Astrocyte of the cerebellum (primary cell): ENCODE data around the gene SLC16A11.

Source experiments
- DNase-seq: peaks from one replicate; pipeline ENCODE4 v3.0.0-alpha.2; 2011; ENCODE audit warnings: low read depth
- H3K4me3 ChIP-seq: 2 replicates; pipeline ENCODE4 v1.5.1; 2011; ENCODE audit warnings: mild to moderate bottlenecking, low read depth, low read length, moderate library complexity
- CTCF ChIP-seq: IDR thresholded peaks from 2 replicates; pipeline ENCODE4 v1.5.1; 2012; ENCODE audit warnings: low read length, low read depth, moderate library complexity, mild to moderate bottlenecking; ENCODE audit errors: missing control alignments
- in situ Hi-C: cut with HindIII; loops from 2 replicates; pipeline ENCODE4 v1.10.0; 2017; ENCODE audit warnings: low sequenced_read_pairs

The SLC16A11 gene

GRCh38 chr17:7016886-7017826 is 26.7 kb downstream of the SLC16A11 start:
- TF ChIP-seq CTCF: no peak
- in situ Hi-C loops: no loop called here

DNA sequence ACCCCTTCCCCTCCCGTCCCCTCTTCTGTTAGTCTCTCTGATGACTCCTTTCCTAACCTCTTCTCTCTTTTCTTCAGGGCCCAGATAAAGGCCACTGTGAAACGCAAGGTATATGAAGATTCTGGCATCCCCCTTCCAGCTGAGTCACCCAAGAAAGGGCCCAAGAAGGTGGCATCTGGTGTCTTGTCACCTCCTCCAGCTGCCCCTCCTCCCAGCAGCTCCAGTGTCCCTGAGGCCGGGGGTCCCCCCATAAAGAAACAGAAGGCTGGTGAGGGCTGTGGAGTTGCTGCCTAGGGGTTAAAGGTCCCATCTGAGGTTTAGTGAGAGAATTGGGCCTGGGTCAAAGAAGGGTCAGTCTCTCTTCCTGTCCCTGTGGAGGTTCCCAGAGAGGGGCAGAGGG is 27.5 kb downstream of the SLC16A11 start:
- no peak overlapping the region for H3K4me3 ChIP-seq
- DNase-seq: no peak
- TF ChIP-seq CTCF: no peak
- in situ Hi-C loops: no loop called here

More at GRCh38 chr17:7016886-7017826, 26.7 kb downstream of the SLC16A11 start:
- H3K4me3 ChIP-seq: no peak overlapping the region
- DNase-seq: no peak

GRCh38 chr17:7014995-7015958 is 28.6 kb downstream of the SLC16A11 start:
- H3K4me3 ChIP-seq: peak overlapping the region; percentile 97
- peak; percentile 76 for DNase-seq
- no peak for TF ChIP-seq CTCF
- in situ Hi-C loops: no loop called here

GRCh38 chr17:7014261-7014994 is 29.5 kb downstream of the SLC16A11 start:
- peak; percentile 88 for DNase-seq
- H3K4me3 ChIP-seq: peak overlapping the region; percentile 97
- in situ Hi-C loops: no loop called here
- TF ChIP-seq CTCF: peak; percentile 47

DNA sequence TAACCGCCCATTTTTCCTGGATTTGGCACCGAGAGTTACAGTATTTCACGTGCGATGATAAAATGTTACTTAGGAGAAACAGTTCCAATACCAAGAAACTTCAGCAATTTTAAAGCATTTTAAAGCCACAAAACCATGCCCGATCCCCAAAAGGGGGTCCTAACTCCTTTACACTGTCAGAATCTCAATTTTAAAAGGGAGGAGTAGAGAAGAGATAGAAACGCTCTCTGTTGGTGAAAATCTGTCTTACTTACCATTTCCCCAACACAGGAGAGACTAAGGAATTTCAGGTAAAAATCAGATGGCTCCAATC is 32.0 kb downstream of the SLC16A11 start:
- in situ Hi-C loops: no loop called here

More for the DNA sequence above, 32.0 kb downstream of the SLC16A11 start:
- no peak for TF ChIP-seq CTCF
- no peak for DNase-seq
- peak overlapping the region; percentile 97 for H3K4me3 ChIP-seq
